ENCODE results near the gene INPP5K. TPM values are rescaled to one million over a fixed set of nuclear protein-coding genes. Genes with fewer than 3 reads are reported as not detected.

Gene INPP5K
- total RNA-seq, 2 experiments from 2014 or later, result 199 to 207 TPM

DNA sequence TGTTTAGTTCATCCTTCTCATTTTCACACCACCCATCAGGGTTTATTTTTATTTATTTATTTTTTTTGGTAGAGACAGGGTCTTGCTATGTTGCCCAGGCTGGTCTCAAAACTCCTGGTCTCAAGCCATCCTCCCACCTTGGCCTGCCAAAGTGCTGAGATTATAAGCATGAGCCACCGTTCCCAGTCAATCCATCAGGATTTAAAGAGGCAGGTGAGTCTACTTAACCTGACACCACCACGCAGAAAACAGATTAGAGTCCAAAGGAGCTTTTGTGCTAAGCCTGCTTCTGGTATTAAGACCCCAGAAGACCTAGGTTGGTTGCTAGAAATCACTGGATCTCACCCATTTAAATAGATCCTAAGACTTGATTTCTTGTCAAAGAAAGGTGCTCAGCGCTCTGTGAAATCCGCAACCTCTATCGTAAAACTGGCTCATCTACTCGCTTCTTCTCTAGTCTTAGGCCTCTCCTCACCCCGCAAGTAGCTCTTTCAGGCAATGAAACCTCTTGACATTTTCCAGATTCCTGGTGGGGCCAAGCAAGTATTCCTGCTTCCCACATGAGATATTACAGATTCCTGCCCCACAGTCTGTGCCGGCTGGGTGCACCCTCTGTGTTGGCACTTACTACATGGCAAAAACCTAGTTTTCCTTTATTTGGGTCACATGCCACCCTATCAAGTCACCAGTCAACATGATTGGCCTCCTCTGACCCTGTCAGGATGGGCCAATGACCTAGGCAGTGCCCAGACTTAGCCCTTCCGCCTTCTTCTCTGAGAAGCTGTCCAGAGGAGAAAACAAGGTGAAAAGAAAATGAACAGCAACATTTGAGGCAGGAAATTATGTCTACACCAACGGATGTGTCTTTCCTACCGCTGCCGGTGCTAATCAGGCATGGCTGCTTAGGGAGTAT, 37.2 kb upstream of the INPP5K start:
- Mint-ChIP-seq H3K9me3 (no peaks in the 10 kb centered on the region), H3K4me1 (ENCODE audit: low read depth) (peaks cover 7% of the 10 kb centered on the region), H3K27me3 (no peaks in the 10 kb centered on the region), H3K4me3 (no peak overlapping the region), H3K36me3 (ENCODE audit: low read depth) (peaks cover 72% of the 10 kb centered on the region), H3K27ac (no peak overlapping the region)
- peaks cover 55% of the 10 kb centered on the region for H3K36me3 ChIP-seq (ENCODE audit: insufficient read depth, low read length)
- H3K4me1 ChIP-seq (ENCODE audit: insufficient read depth, low read length), result no peaks in the 10 kb centered on the region
- H3K9me3 ChIP-seq (ENCODE audit: control insufficient read depth in 1 of 2, insufficient read depth in 1 of 2, low read length in 2 of 2), result no peaks in the 10 kb centered on the region
- TF ChIP-seq, protein P1, sequence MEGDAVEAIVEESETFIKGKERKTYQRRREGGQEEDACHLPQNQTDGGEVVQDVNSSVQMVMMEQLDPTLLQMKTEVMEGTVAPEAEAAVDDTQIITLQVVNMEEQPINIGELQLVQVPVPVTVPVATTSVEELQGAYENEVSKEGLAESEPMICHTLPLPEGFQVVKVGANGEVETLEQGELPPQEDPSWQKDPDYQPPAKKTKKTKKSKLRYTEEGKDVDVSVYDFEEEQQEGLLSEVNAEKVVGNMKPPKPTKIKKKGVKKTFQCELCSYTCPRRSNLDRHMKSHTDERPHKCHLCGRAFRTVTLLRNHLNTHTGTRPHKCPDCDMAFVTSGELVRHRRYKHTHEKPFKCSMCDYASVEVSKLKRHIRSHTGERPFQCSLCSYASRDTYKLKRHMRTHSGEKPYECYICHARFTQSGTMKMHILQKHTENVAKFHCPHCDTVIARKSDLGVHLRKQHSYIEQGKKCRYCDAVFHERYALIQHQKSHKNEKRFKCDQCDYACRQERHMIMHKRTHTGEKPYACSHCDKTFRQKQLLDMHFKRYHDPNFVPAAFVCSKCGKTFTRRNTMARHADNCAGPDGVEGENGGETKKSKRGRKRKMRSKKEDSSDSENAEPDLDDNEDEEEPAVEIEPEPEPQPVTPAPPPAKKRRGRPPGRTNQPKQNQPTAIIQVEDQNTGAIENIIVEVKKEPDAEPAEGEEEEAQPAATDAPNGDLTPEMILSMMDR (IDR thresholded peaks at IDR 0.05), result no peak
- POLR2A ChIA-PET, result interaction anchor here (1.0 kb wide), 1 partner anchor 273 kb away, joined by 3 read pairs; no protein-coding TSS in a partner anchor
- DNase-seq (no peak), ATAC-seq (ENCODE audit: poor library complexity) (no peak)
- H3K27me3 ChIP-seq (ENCODE audit: control insufficient read depth in 1 of 2, insufficient read depth in 2 of 2, low read length in 2 of 2), result no peaks in the 10 kb centered on the region
- intact Hi-C loops (cut with DNase I, micrococcal nuclease), result no loop called here
- CTCF ChIA-PET, result no interaction called here
- H3K4me3 ChIP-seq (ENCODE audit: low read length), result no peak overlapping the region
- no peak overlapping the region for H3K27ac ChIP-seq (ENCODE audit: low read depth in 1 of 2, low read length in 2 of 2)

DNA sequence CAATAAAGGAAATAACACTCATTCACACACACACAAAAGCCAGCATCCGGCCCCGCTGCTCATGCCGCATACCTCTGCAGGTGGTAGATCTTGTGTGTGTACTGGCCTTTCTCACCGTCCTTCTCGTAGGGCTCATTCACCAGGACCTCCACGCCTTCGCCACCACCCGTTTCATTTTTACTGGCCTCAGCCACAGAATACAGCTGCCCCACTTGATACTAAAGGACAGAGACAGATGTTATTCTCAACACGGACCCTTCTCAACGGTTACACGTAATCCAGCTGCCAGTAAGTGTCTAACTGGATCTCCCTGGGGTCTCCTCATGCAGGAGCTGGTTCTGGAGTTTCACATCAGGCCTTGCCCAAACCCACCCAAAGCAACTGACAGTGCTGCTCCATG, 36.5 kb upstream of the INPP5K start:
- Mint-ChIP-seq H3K9me3 (no peaks in the 10 kb centered on the region), H3K27me3 (no peaks in the 10 kb centered on the region), H3K27ac (no peak overlapping the region), H3K36me3 (ENCODE audit: low read depth) (peaks cover 79% of the 10 kb centered on the region), H3K4me1 (ENCODE audit: low read depth) (peaks cover 7% of the 10 kb centered on the region), H3K4me3 (no peak overlapping the region)
- no peak overlapping the region for H3K27ac ChIP-seq (ENCODE audit: low read depth in 1 of 2, low read length in 2 of 2)
- ChIA-PET CTCF (no interaction called here), POLR2A (no interaction called here)
- no peaks in the 10 kb centered on the region for H3K9me3 ChIP-seq (ENCODE audit: control insufficient read depth in 1 of 2, insufficient read depth in 1 of 2, low read length in 2 of 2)
- no peaks in the 10 kb centered on the region for H3K27me3 ChIP-seq (ENCODE audit: control insufficient read depth in 1 of 2, insufficient read depth in 2 of 2, low read length in 2 of 2)
- no peak overlapping the region for H3K4me3 ChIP-seq (ENCODE audit: low read length)
- DNase-seq, result no peak
- TF ChIP-seq, protein P1 (IDR thresholded peaks at IDR 0.05), result no peak
- intact Hi-C loops (cut with DNase I, micrococcal nuclease), result no loop called here
- no peaks in the 10 kb centered on the region for H3K4me1 ChIP-seq (ENCODE audit: insufficient read depth, low read length)
- H3K36me3 ChIP-seq (ENCODE audit: insufficient read depth, low read length), result peaks cover 61% of the 10 kb centered on the region
- no peak for ATAC-seq (ENCODE audit: poor library complexity)

- CTCF ChIA-PET, result no interaction called here
- Histone ChIP-seq H3K9me3 (ENCODE audit: control insufficient read depth in 1 of 2, insufficient read depth in 1 of 2, low read length in 2 of 2) (no peaks in the 10 kb centered on the region), H3K27ac (ENCODE audit: low read depth in 1 of 2, low read length in 2 of 2) (no peak overlapping the region), H3K36me3 (ENCODE audit: insufficient read depth, low read length) (peaks cover 58% of the 10 kb centered on the region), H3K4me3 (ENCODE audit: low read length) (no peak overlapping the region), H3K4me1 (ENCODE audit: insufficient read depth, low read length) (no peaks in the 10 kb centered on the region), H3K27me3 (ENCODE audit: control insufficient read depth in 1 of 2, insufficient read depth in 2 of 2, low read length in 2 of 2) (no peaks in the 10 kb centered on the region)
- Mint-ChIP-seq H3K9me3 (no peaks in the 10 kb centered on the region), H3K4me1 (ENCODE audit: low read depth) (peaks cover 7% of the 10 kb centered on the region), H3K27ac (no peak overlapping the region), H3K36me3 (ENCODE audit: low read depth) (peaks cover 76% of the 10 kb centered on the region), H3K27me3 (no peaks in the 10 kb centered on the region), H3K4me3 (no peak overlapping the region)
- no peak for ATAC-seq (ENCODE audit: poor library complexity)
- POLR2A ChIA-PET, result no interaction called here
- intact Hi-C loops (cut with DNase I, micrococcal nuclease), result no loop called here
- no peak for DNase-seq
- TF ChIP-seq, protein P1 (IDR thresholded peaks at IDR 0.05), result no peak
Measured at GRCh38 chr17:1551741-1552140, 35.3 kb upstream of the INPP5K start.

Measured in CD4-positive, alpha-beta T cell (primary cell).